K562 (cell line): ENCODE data around the gene TINAGL1. TPM values are rescaled to one million over a fixed set of nuclear protein-coding genes. Genes with fewer than 3 reads are reported as not detected.
A peak's percentile ranks its signal among the peaks of the same experiment; 100 is the strongest.

Source experiments
- ATF3 ChIP-seq, 2 experiments: fragments of 450-650 bp in 1 of 2; sonication (generic) in 1 of 2; formaldehyde crosslinking in 1 of 2; IDR thresholded peaks in 1 of 2; conservative IDR thresholded peaks in 1 of 2; 2 replicates each; pipeline versions ENCODE4 v1.6.1 to v1.8.1; 2016 to 2023; ENCODE audit warnings: mild to moderate bottlenecking in 2 of 2, moderate library complexity in 2 of 2, inconsistent platforms in 1 of 2, missing genetic modification reagents in 1 of 2
- CEBPZ ChIP-seq: fragments of 150-350 bp; IDR thresholded peaks from 2 replicates; pipeline ENCODE4 v1.6.1; 2014; ENCODE audit warnings: low read depth, mild to moderate bottlenecking, low read length, borderline replicate concordance
- CHCHD3 ChIP-seq: fragments of 250-450 bp; sonication (Bioruptor Pico); IDR thresholded peaks from 2 replicates; pipeline ENCODE4 v2.1.2; 2022; ENCODE audit warnings: mild to moderate bottlenecking
- COPS2 ChIP-seq: fragments of 450-650 bp; conservative IDR thresholded peaks from 2 replicates; pipeline ENCODE4 v1.6.1; 2016; ENCODE audit warnings: mild to moderate bottlenecking, moderate library complexity
- CTCF ChIP-seq, 3 experiments: IDR thresholded peaks in 2 of 3; conservative IDR thresholded peaks in 1 of 3; 2 replicates each; pipeline ENCODE4 v1.5.1; 2011 to 2012; ENCODE audit warnings: low read length in 3 of 3, mild to moderate bottlenecking in 3 of 3, control low read depth in 2 of 3, improper control_type of control experiment in 1 of 3, inconsistent platforms in 1 of 3, low read depth in 1 of 3, mixed read lengths in 1 of 3, moderate library complexity in 1 of 3; ENCODE audit not compliant: insufficient read depth in 2 of 3
- ELF4 ChIP-seq: fragments of 450-650 bp; formaldehyde crosslinking; IDR thresholded peaks from 2 replicates; pipeline ENCODE4 v1.4.0; 2022; ENCODE audit warnings: missing genetic modification characterization
- HCFC1 ChIP-seq: IDR thresholded peaks from 2 replicates; pipeline ENCODE4 v1.6.1; 2012; ENCODE audit warnings: low read depth, low read length, improper control_type of control experiment
- ILK ChIP-seq: fragments of 450-650 bp; IDR thresholded peaks from 2 replicates; pipeline ENCODE4 v1.6.1; 2016; ENCODE audit warnings: missing genetic modification characterization, low read depth, mild to moderate bottlenecking, missing compliant biosample characterization, moderate library complexity, borderline replicate concordance
- LARP7 ChIP-seq: fragments of 450-650 bp; IDR thresholded peaks from 2 replicates; pipeline ENCODE4 v1.6.1; 2016
- MAZ ChIP-seq, 2 experiments: fragments of 450-650 bp in 1 of 2; sonication (generic) in 1 of 2; formaldehyde crosslinking; IDR thresholded peaks in 1 of 2; conservative IDR thresholded peaks in 1 of 2; 2 replicates each; pipeline versions ENCODE4 v1.4.0 to v1.5.0; 2020; ENCODE audit warnings: mild to moderate bottlenecking in 1 of 2, missing genetic modification reagents in 1 of 2
- PCBP1 ChIP-seq: fragments of 200-400 bp; formaldehyde crosslinking; IDR thresholded peaks from 2 replicates; pipeline ENCODE4 v1.6.1; 2018; ENCODE audit warnings: mild to moderate bottlenecking, low read depth, low read length; ENCODE audit not compliant: poor library complexity, severe bottlenecking
- PHF8 ChIP-seq: fragments of 200-600 bp; sonication (generic); IDR thresholded peaks from 2 replicates; pipeline ENCODE4 v1.6.1; 2012; ENCODE audit warnings: mixed run types, mild to moderate bottlenecking, inconsistent platforms, low read length, moderate library complexity, borderline replicate concordance
- STAG1 ChIP-seq: sonication (generic); formaldehyde crosslinking; IDR thresholded peaks from 2 replicates; pipeline ENCODE4 v1.5.0; 2020; ENCODE audit warnings: missing genetic modification reagents, borderline replicate concordance
- ZKSCAN1 ChIP-seq: fragments of 150-350 bp; IDR thresholded peaks from 2 replicates; pipeline ENCODE4 v1.6.1; 2016; ENCODE audit warnings: low read depth, low read length
- ZMIZ1 ChIP-seq, 2 experiments: fragments of 150-350 bp in 1 of 2; IDR thresholded peaks; 2 replicates each; pipeline ENCODE4 v1.6.1; 2012 to 2016; ENCODE audit warnings: low read depth in 2 of 2, low read length in 2 of 2, mild to moderate bottlenecking in 1 of 2, moderate library complexity in 1 of 2
- ZNF316 ChIP-seq: fragments of 450-650 bp; IDR thresholded peaks from 2 replicates; pipeline ENCODE4 v1.6.1; 2016
- polyA plus RNA-seq, 8 experiments: library from polyadenylated mRNA; depleted of rRNA in 4 of 8; stranded (reverse) in 5 of 8; unstranded in 3 of 8; fragments of >200 nt; fragmentation: Nextera tagmentation in 2 of 8; fragmentation: Illumina TruSeq in 1 of 8; extraction: Ambion mirVana in 2 of 8; extraction: Trizol in 1 of 8; gene quantifications; 2 replicates each; pipeline versions ENCODE4 v1.2.1 to v1.2.3, GENCODE V29; 2011 to 2014; ENCODE audit warnings: inconsistent platforms in 1 of 8, missing spikeins in 1 of 8
- total RNA-seq, 7 experiments: library from RNA; depleted of rRNA in 6 of 7; stranded (reverse); fragments of >200 nt in 6 of 7; fragmentation: Illumina TruSeq in 2 of 7; extraction: Trizol in 2 of 7; gene quantifications; 2 replicates each; pipeline versions ENCODE4 v1.2.1 to v1.2.3, GENCODE V29; 2011 to 2021; ENCODE audit warnings: low replicate concordance in 1 of 7

The TINAGL1 gene
- total and polyA plus RNA-seq, 9 of the 15 experiments (the other 6 are each of a cell fraction or from before 2014, with no cell fraction given): 0.04 to 1.2 (median 0.07) TPM; not detected in 4

- no peak for TF ChIP-seq ZMIZ1 (IDR thresholded peaks at IDR 0.05; ENCODE audit: low read depth in 2 of 2, low read length in 2 of 2)
- peak; percentile 75 to 85 (median 76) for TF ChIP-seq CTCF (IDR thresholded peaks at IDR 0.05 in 2 of 3, conservative IDR thresholded peaks at IDR 0.05 in 1 of 3; ENCODE audit: insufficient read depth in 2 of 3, low read depth in 1 of 3, low read length in 3 of 3)
- TF ChIP-seq PHF8: no peak
- TF ChIP-seq CHCHD3 (CRISPR knock-in tag): no peak
- no peak for TF ChIP-seq COPS2
- peak; percentile 20 to 33; a peak in 1 of 4 replicates for TF ChIP-seq MAZ (CRISPR knock-in tag; conservative IDR thresholded peaks at IDR 0.05 in 1 of 2, IDR thresholded peaks at IDR 0.05 in 1 of 2)
- TF ChIP-seq HCFC1: no peak
- no peak for TF ChIP-seq ZNF316
- TF ChIP-seq CEBPZ: no peak
- peak; percentile 97 for TF ChIP-seq PCBP1
- no peak for TF ChIP-seq ILK (tag)
- TF ChIP-seq STAG1: no peak
- no peak for TF ChIP-seq LARP7
- TF ChIP-seq ZKSCAN1: no peak
- TF ChIP-seq ELF4 (CRISPR knock-in tag): no peak
- TF ChIP-seq ATF3 (IDR thresholded peaks at IDR 0.05): no peak
- no peak for TF ChIP-seq ATF3 (CRISPR knock-in tag; conservative IDR thresholded peaks at IDR 0.05)
Observed at GRCh38 chr1:31617916-31618746, 41.8 kb downstream of the TINAGL1 start (continued).
